ENCODE results near the gene ADARB2. TPM values are rescaled to one million over a fixed set of nuclear protein-coding genes. Genes with fewer than 3 reads are reported as not detected.

ADARB2 gene
- total and polyA plus RNA-seq, 4 donors = 0.22 to 1.3 (median 0.55) TPM

- H3K36me3 ChIP-seq (ENCODE audit: control insufficient read depth in 4 of 4, insufficient read depth in 4 of 4, low read length in 4 of 4) = no peaks in the 10 kb centered on the region
- no peaks in the 10 kb centered on the region for H3K4me1 ChIP-seq (ENCODE audit: control insufficient read depth in 5 of 5, insufficient read depth in 5 of 5, low read length in 5 of 5)
- TF ChIP-seq CTCF (IDR thresholded peaks at IDR 0.05; ENCODE audit: control extremely low read depth, extremely low read depth) = no peak
- no peak overlapping the region for H3K27ac ChIP-seq (ENCODE audit: low read depth in 1 of 2, low read length in 1 of 2)
- ATAC-seq (ENCODE audit: insufficient read depth, low FRiP score) = no peak
- H3K9ac ChIP-seq (ENCODE audit: insufficient read depth in 1 of 2, low read length in 2 of 2) = no peak overlapping the region
- WGBS, 2 donors = 79 to 82% methylated on average over 25 of the region's 25 CpGs
- no peak overlapping the region for H3K4me3 ChIP-seq
- peaks cover 0 to 11% (median 0%) of the 10 kb centered on the region in 4 donors for H3K9me3 ChIP-seq (ENCODE audit: control insufficient read depth in 4 of 4, insufficient read depth in 3 of 4, low read length in 3 of 4)
- no peak for DNase-seq
- H3K27me3 ChIP-seq (ENCODE audit: control insufficient read depth in 3 of 3, insufficient read depth in 3 of 3, low read length in 2 of 3) = peaks cover 0 to 10% (median 0%) of the 10 kb centered on the region in 3 donors
Measured at GRCh38 chr10:1650542-1651269, 86.6 kb downstream of the ADARB2 start.

GRCh38 chr10:1648648-1649047 lies 88.7 kb downstream of the ADARB2 start:
- TF ChIP-seq CTCF (IDR thresholded peaks at IDR 0.05; ENCODE audit: control extremely low read depth, extremely low read depth) = no peak
- no peaks in the 10 kb centered on the region for H3K4me1 ChIP-seq (ENCODE audit: control insufficient read depth in 5 of 5, insufficient read depth in 5 of 5, low read length in 5 of 5)
- no peak overlapping the region for H3K27ac ChIP-seq (ENCODE audit: low read depth in 1 of 2, low read length in 1 of 2)
- ATAC-seq (ENCODE audit: insufficient read depth, low FRiP score) = no peak
- no peak overlapping the region for H3K4me3 ChIP-seq
- no peak overlapping the region for H3K9ac ChIP-seq (ENCODE audit: insufficient read depth in 1 of 2, low read length in 2 of 2)
- peaks cover 0 to 10% (median 4%) of the 10 kb centered on the region in 3 donors for H3K27me3 ChIP-seq (ENCODE audit: control insufficient read depth in 3 of 3, insufficient read depth in 3 of 3, low read length in 2 of 3)
- 83 to 90% methylated on average over 12 of the region's 12 CpGs for WGBS, 2 donors
- H3K9me3 ChIP-seq (ENCODE audit: control insufficient read depth in 4 of 4, insufficient read depth in 3 of 4, low read length in 3 of 4) = peaks cover 0 to 13% (median 0%) of the 10 kb centered on the region in 4 donors
- H3K36me3 ChIP-seq (ENCODE audit: control insufficient read depth in 4 of 4, insufficient read depth in 4 of 4, low read length in 4 of 4) = no peaks in the 10 kb centered on the region
- no peak for DNase-seq

GRCh38 chr10:1646332-1646731 lies 91.0 kb downstream of the ADARB2 start:
- Histone ChIP-seq H3K27me3 (ENCODE audit: control insufficient read depth in 3 of 3, insufficient read depth in 3 of 3, low read length in 2 of 3) (peaks cover 0 to 10% (median 4%) of the 10 kb centered on the region in 3 donors), H3K9ac (ENCODE audit: insufficient read depth in 1 of 2, low read length in 2 of 2) (no peak overlapping the region), H3K9me3 (ENCODE audit: control insufficient read depth in 4 of 4, insufficient read depth in 3 of 4, low read length in 3 of 4) (peaks cover 0 to 13% (median 0%) of the 10 kb centered on the region in 4 donors), H3K27ac (ENCODE audit: low read depth in 1 of 2, low read length in 1 of 2) (no peak overlapping the region), H3K4me3 (no peak overlapping the region), H3K36me3 (ENCODE audit: control insufficient read depth in 4 of 4, insufficient read depth in 4 of 4, low read length in 4 of 4) (no peaks in the 10 kb centered on the region), H3K4me1 (ENCODE audit: control insufficient read depth in 5 of 5, insufficient read depth in 5 of 5, low read length in 5 of 5) (no peaks in the 10 kb centered on the region)
- ATAC-seq (ENCODE audit: insufficient read depth, low FRiP score) = no peak
- no peak for DNase-seq
- 71 to 83% methylated on average over 5 of the region's 5 CpGs for WGBS, 2 donors
- TF ChIP-seq CTCF (IDR thresholded peaks at IDR 0.05; ENCODE audit: control extremely low read depth, extremely low read depth) = no peak
